ENCODE measurements around the gene PKD1.

Gene PKD1

GRCh38 chr16:2086106-2086742 lies 49.5 kb downstream of the PKD1 start:
- DNase-seq, result no peak

GRCh38 chr16:2085669-2086068 lies 50.0 kb downstream of the PKD1 start:
- DNase-seq, result no peak

GRCh38 chr16:2084895-2085625 lies 50.6 kb downstream of the PKD1 start:
- DNase-seq, result no peak

- no peak for DNase-seq
These were observed 51.6 kb downstream of the PKD1 start for GRCh38 chr16:2083876-2084780.

- DNase-seq, result no peak
These were observed 52.3 kb downstream of the PKD1 start for GRCh38 chr16:2083409-2083808.

GRCh38 chr16:2082983-2083364 lies 52.7 kb downstream of the PKD1 start:
- no peak for DNase-seq

- DNase-seq, result no peak
These were observed 53.3 kb downstream of the PKD1 start for GRCh38 chr16:2082171-2082982.

- no peak for DNase-seq
These were observed 54.3 kb downstream of the PKD1 start for GRCh38 chr16:2081201-2082084.

GRCh38 chr16:2079991-2080390 lies 55.7 kb downstream of the PKD1 start:
- DNase-seq, result no peak

- DNase-seq, result no peak
These were observed 56.3 kb downstream of the PKD1 start for GRCh38 chr16:2079311-2079800.

- DNase-seq, result no peak
These were observed 57.0 kb downstream of the PKD1 start for GRCh38 chr16:2078691-2079090.

GRCh38 chr16:2078096-2078495 lies 57.6 kb downstream of the PKD1 start:
- no peak for DNase-seq

GRCh38 chr16:2077696-2078095 lies 58.0 kb downstream of the PKD1 start:
- no peak for DNase-seq

- DNase-seq, result no peak
These were observed 58.7 kb downstream of the PKD1 start for GRCh38 chr16:2077016-2077415.

GRCh38 chr16:2076072-2076865 lies 59.4 kb downstream of the PKD1 start:
- DNase-seq, result no peak

GRCh38 chr16:2075631-2076030 lies 60.1 kb downstream of the PKD1 start:
- no peak for DNase-seq

- DNase-seq, result no peak
These were observed 61.6 kb downstream of the PKD1 start for GRCh38 chr16:2074071-2074470.

GRCh38 chr16:2072926-2073325 lies 62.8 kb downstream of the PKD1 start:
- DNase-seq, result no peak

GRCh38 chr16:2071454-2072202 lies 64.1 kb downstream of the PKD1 start:
- no peak for DNase-seq
